HCT116 (cell line): ENCODE data around the gene PPM1D. TPM values are rescaled to one million over a fixed set of nuclear protein-coding genes. Genes with fewer than 3 reads are reported as not detected.

Source experiments
- ATAC-seq: fragments of 200-7000 bp; cut with Tn5 transposase; 2 replicates; pipeline ENCODE4 v1.9.1; 2020; ENCODE audit warnings: mild to moderate bottlenecking, moderate library complexity
- BruUV-seq: library from RNA; stranded (reverse); fragments of 400-500 nt; replicated peaks from 2 replicates; lab custom pipeline; 2021; lab: Mats Ljungman, UMichigan
- CTCF ChIA-PET: fragments of 300-600 bp; sonication (Branson Sonifier 250); formaldehyde crosslinking; loops from one replicate; lab custom pipeline; 2021; ENCODE audit warnings: antibody characterized with exemption; lab: Charles Lee
- POLR2A ChIA-PET: fragments of 300-600, 350-600 bp; sonication (Branson Sonifier 250); formaldehyde crosslinking; loops from one replicate; lab custom pipeline; 2021; ENCODE audit warnings: antibody characterized with exemption; lab: Charles Lee
- RAD21 ChIA-PET, 2 experiments: fragments of 300-600 bp; sonication (Branson Sonifier 250); formaldehyde crosslinking; loops; one replicate each; lab custom pipeline; 2023; ENCODE audit warnings: low total read pairs in 2 of 2; ENCODE audit not compliant: uncharacterized antibody in 2 of 2, unreplicated experiment in 2 of 2, low non-redundant PET in 1 of 2; lab: Charles Lee
- DNase-seq: peaks from one replicate; pipeline ENCODE4 v3.0.0-alpha.2; 2010; ENCODE audit warnings: low read depth, low spot score
- H2AFZ ChIP-seq: fragments of 200-600 bp; shearing (Covaris generic), sonication (generic); 2 replicates; pipeline ENCODE4 v1.6.1; 2017; ENCODE audit warnings: low read depth, mixed run types, mixed read lengths, antibody characterized with exemption, low read length; ENCODE audit not compliant: poor library complexity, severe bottlenecking
- H3K27ac ChIP-seq: 2 replicates; pipeline ENCODE4 v1.5.1; 2012; ENCODE audit warnings: low read depth, low read length
- H3K27me3 ChIP-seq: fragments of 200-600 bp; sonication (generic); 2 replicates; pipeline ENCODE4 v1.6.1; 2016; ENCODE audit warnings: mixed run types, low read length, mixed read lengths; ENCODE audit not compliant: insufficient read depth
- H3K36me3 ChIP-seq, 2 experiments: fragments of 200-500 bp in 1 of 2; fragments of 200-600 bp in 1 of 2; sonication (Bioruptor generic) in 1 of 2; sonication (generic) in 1 of 2; 2 replicates each; pipeline versions ENCODE4 v1.5.1 to v1.6.1; 2014 to 2016; ENCODE audit warnings: low read length in 2 of 2, inconsistent platforms in 1 of 2, mixed read lengths in 1 of 2, mixed run types in 1 of 2; ENCODE audit not compliant: insufficient read depth in 2 of 2, control insufficient read depth in 1 of 2
- H3K4me1 ChIP-seq, 2 experiments: fragments of 200-600 bp in 1 of 2; sonication (generic) in 1 of 2; 2 replicates each; pipeline versions ENCODE4 v1.5.1 to v1.6.1; 2012 to 2017; ENCODE audit warnings: low read length in 2 of 2, inconsistent platforms in 1 of 2, mild to moderate bottlenecking in 1 of 2, mixed read lengths in 1 of 2, mixed run types in 1 of 2, moderate library complexity in 1 of 2; ENCODE audit not compliant: insufficient read depth in 2 of 2, control insufficient read depth in 1 of 2
- H3K4me2 ChIP-seq: fragments of 200-600 bp; sonication (generic); 2 replicates; pipeline ENCODE4 v1.6.1; 2017; ENCODE audit warnings: mixed run types, low read length, mixed read lengths
- H3K4me3 ChIP-seq, 2 experiments: fragments of 200-600 bp in 1 of 2; sonication (generic) in 1 of 2; replicated peaks in 1 of 2; 2 replicates each; pipeline ENCODE4 v1.5.1; 2011 to 2016; ENCODE audit warnings: low read length in 2 of 2, control low read depth in 1 of 2, low read depth in 1 of 2, mild to moderate bottlenecking in 1 of 2, mixed read lengths in 1 of 2, mixed run types in 1 of 2
- H3K79me2 ChIP-seq: fragments of 200-600 bp; sonication (generic); 2 replicates; pipeline ENCODE4 v1.6.1; 2017; ENCODE audit warnings: mild to moderate bottlenecking, mixed run types, low read length, moderate library complexity, mixed read lengths; ENCODE audit not compliant: insufficient read depth
- H3K9ac ChIP-seq: fragments of 200-600 bp; sonication (generic); 2 replicates; pipeline ENCODE4 v1.6.1; 2016; ENCODE audit warnings: low read length, mixed read lengths
- H3K9me2 ChIP-seq: fragments of 200-600 bp; sonication (generic), shearing (Covaris generic); 2 replicates; pipeline ENCODE4 v1.6.1; 2017; ENCODE audit warnings: mixed run types, mild to moderate bottlenecking, moderate library complexity; ENCODE audit not compliant: insufficient read depth
- H3K9me3 ChIP-seq, 2 experiments: fragments of 200-500 bp in 1 of 2; fragments of 200-600 bp in 1 of 2; sonication (Bioruptor generic) in 1 of 2; sonication (generic) in 1 of 2; 2 replicates each; pipeline ENCODE4 v1.6.1; 2014 to 2017; ENCODE audit warnings: low read length in 2 of 2, mixed read lengths in 2 of 2, inconsistent platforms in 1 of 2, low read depth in 1 of 2, mild to moderate bottlenecking in 1 of 2, mixed run types in 1 of 2, moderate library complexity in 1 of 2; ENCODE audit not compliant: control insufficient read depth in 1 of 2, insufficient read depth in 1 of 2
- H4K20me1 ChIP-seq: fragments of 200-600 bp; sonication (generic), shearing (Covaris generic); 2 replicates; pipeline ENCODE4 v1.6.1; 2017; ENCODE audit warnings: mixed run types, mild to moderate bottlenecking, moderate library complexity; ENCODE audit not compliant: insufficient read depth
- CBX3 ChIP-seq: IDR thresholded peaks from 2 replicates; pipeline ENCODE4 v1.6.1; 2012; ENCODE audit warnings: low read depth
- CEBPB ChIP-seq: IDR thresholded peaks from 2 replicates; pipeline ENCODE4 v1.6.1; 2012; ENCODE audit warnings: low read depth
- CTCF ChIP-seq, 3 experiments: fragments of 200-600 bp in 1 of 3; sonication (generic) in 1 of 3; IDR thresholded peaks in 2 of 3; conservative IDR thresholded peaks in 1 of 3; 2 replicates each; pipeline ENCODE4 v1.5.1; 2012 to 2017; ENCODE audit warnings: low read depth in 2 of 3, low read length in 2 of 3, antibody characterized with exemption in 1 of 3, borderline replicate concordance in 1 of 3, control low read depth in 1 of 3, mild to moderate bottlenecking in 1 of 3, mixed read lengths in 1 of 3, mixed run types in 1 of 3, moderate library complexity in 1 of 3; ENCODE audit not compliant: insufficient read depth in 1 of 3
- EGR1 ChIP-seq: IDR thresholded peaks from 2 replicates; pipeline ENCODE4 v1.6.1; 2012; ENCODE audit warnings: low read depth
- EZH2phosphoT487 ChIP-seq: fragments of 200-600 bp; IDR thresholded peaks from 2 replicates; pipeline ENCODE4 v1.6.1; 2018; ENCODE audit warnings: antibody characterized with exemption, borderline replicate concordance
- FOSL1 ChIP-seq: IDR thresholded peaks from 2 replicates; pipeline ENCODE4 v1.6.1; 2012; ENCODE audit warnings: low read depth
- MAX ChIP-seq: IDR thresholded peaks from 2 replicates; pipeline ENCODE4 v1.6.1; 2012
- POLR2AphosphoS5 ChIP-seq: IDR thresholded peaks from 2 replicates; pipeline ENCODE4 v1.6.1; 2011; ENCODE audit warnings: mild to moderate bottlenecking, low read depth, low read length, moderate library complexity
- SP1 ChIP-seq: IDR thresholded peaks from 2 replicates; pipeline ENCODE4 v1.6.1; 2012; ENCODE audit warnings: low read depth
- SRF ChIP-seq: IDR thresholded peaks from 2 replicates; pipeline ENCODE4 v1.6.1; 2012; ENCODE audit warnings: low read depth
- TCF7L2 ChIP-seq: IDR thresholded peaks from 2 replicates; pipeline ENCODE4 v1.7.0; 2011; ENCODE audit warnings: borderline replicate concordance, inconsistent platforms; ENCODE audit not compliant: insufficient read depth, insufficient read length; ENCODE audit errors: extremely low read depth
- intact Hi-C: fragments of 100-400 bp; cut with micrococcal nuclease; formaldehyde crosslinking; loops from 2 replicates; pipeline ENCODE4 v1.10.0; 2022
- total RNA-seq: library from RNA; stranded (reverse); gene quantifications from one replicate; pipeline ENCODE4 v1.2.1, GENCODE V29; 2021; ENCODE audit not compliant: unreplicated experiment
- TF ChIP-seq, protein P1 (sequence below): IDR thresholded peaks from 2 replicates; pipeline ENCODE4 v1.6.1; 2012; ENCODE audit warnings: low read depth
- TF ChIP-seq, protein P2 (sequence below): IDR thresholded peaks from 2 replicates; pipeline ENCODE4 v1.6.1; 2011; ENCODE audit warnings: mild to moderate bottlenecking, low read length, moderate library complexity; ENCODE audit not compliant: insufficient replicate concordance; ENCODE audit errors: extremely low read depth

Gene PPM1D
- total RNA-seq, 1 experiment from 2014 or later, result 29.1 TPM

- TF ChIP-seq, protein P1, sequence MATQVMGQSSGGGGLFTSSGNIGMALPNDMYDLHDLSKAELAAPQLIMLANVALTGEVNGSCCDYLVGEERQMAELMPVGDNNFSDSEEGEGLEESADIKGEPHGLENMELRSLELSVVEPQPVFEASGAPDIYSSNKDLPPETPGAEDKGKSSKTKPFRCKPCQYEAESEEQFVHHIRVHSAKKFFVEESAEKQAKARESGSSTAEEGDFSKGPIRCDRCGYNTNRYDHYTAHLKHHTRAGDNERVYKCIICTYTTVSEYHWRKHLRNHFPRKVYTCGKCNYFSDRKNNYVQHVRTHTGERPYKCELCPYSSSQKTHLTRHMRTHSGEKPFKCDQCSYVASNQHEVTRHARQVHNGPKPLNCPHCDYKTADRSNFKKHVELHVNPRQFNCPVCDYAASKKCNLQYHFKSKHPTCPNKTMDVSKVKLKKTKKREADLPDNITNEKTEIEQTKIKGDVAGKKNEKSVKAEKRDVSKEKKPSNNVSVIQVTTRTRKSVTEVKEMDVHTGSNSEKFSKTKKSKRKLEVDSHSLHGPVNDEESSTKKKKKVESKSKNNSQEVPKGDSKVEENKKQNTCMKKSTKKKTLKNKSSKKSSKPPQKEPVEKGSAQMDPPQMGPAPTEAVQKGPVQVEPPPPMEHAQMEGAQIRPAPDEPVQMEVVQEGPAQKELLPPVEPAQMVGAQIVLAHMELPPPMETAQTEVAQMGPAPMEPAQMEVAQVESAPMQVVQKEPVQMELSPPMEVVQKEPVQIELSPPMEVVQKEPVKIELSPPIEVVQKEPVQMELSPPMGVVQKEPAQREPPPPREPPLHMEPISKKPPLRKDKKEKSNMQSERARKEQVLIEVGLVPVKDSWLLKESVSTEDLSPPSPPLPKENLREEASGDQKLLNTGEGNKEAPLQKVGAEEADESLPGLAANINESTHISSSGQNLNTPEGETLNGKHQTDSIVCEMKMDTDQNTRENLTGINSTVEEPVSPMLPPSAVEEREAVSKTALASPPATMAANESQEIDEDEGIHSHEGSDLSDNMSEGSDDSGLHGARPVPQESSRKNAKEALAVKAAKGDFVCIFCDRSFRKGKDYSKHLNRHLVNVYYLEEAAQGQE, result no peak
- TF ChIP-seq EGR1 (no peak), TCF7L2 (no peak), FOSL1 (no peak)
- TF ChIP-seq, all 23 proteins: peak for 0
These were observed 19.0 kb downstream of the PPM1D start (continued) for GRCh38 chr17:60618854-60619526.

DNA sequence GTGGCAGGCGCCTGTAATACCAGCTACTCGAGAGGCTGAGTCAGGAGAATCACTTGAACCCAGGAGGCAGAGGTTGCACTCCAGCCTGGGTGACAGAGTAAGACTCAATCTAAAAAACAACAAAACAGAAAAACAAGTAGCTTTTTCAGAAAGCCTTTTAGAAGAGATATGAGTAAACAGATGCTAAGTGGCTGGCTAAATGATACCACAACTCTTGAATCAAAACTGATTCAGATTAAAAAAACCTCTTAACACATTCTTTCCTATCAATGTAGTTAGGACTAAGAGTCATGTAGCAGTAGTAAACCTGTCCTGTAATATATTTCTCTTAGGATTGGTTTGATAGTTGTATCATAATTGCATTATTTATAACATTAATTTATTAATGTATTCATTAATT is 23.0 kb downstream of the PPM1D start:
- POLR2A ChIA-PET, result no interaction called here
- CTCF ChIA-PET, result no interaction called here
- TF ChIP-seq MAX (no peak), SP1 (no peak), CBX3 (no peak), POLR2AphosphoS5 (no peak), EGR1 (no peak), CTCF (IDR thresholded peaks at IDR 0.05 in 2 of 3, conservative IDR thresholded peaks at IDR 0.05 in 1 of 3; ENCODE audit: borderline replicate concordance in 1 of 3, insufficient read depth in 1 of 3, low read depth in 2 of 3, low read length in 2 of 3) (no peak), FOSL1 (no peak), TCF7L2 (no peak), EZH2phosphoT487 (no peak), SRF (no peak), CEBPB (no peak)
- TF ChIP-seq, protein P2, sequence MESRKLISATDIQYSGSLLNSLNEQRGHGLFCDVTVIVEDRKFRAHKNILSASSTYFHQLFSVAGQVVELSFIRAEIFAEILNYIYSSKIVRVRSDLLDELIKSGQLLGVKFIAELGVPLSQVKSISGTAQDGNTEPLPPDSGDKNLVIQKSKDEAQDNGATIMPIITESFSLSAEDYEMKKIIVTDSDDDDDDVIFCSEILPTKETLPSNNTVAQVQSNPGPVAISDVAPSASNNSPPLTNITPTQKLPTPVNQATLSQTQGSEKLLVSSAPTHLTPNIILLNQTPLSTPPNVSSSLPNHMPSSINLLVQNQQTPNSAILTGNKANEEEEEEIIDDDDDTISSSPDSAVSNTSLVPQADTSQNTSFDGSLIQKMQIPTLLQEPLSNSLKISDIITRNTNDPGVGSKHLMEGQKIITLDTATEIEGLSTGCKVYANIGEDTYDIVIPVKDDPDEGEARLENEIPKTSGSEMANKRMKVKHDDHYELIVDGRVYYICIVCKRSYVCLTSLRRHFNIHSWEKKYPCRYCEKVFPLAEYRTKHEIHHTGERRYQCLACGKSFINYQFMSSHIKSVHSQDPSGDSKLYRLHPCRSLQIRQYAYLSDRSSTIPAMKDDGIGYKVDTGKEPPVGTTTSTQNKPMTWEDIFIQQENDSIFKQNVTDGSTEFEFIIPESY, result no peak

More for the DNA sequence above, 23.0 kb downstream of the PPM1D start:
- peaks cover 55% of the 10 kb centered on the region for H3K79me2 ChIP-seq
- H3K36me3 ChIP-seq, result peaks cover 0 to 3% of the 10 kb centered on the region in 2 experiments; a peak in 1 of 4 replicates
- intact Hi-C loops, result no loop called here
- 0 out of 4 replicates have a peak, but pooled peaks cover 0 to 2% of the 10 kb centered on the region in 2 experiments for H3K4me1 ChIP-seq
- H4K20me1 ChIP-seq, result no peaks in the 10 kb centered on the region
- no peak for DNase-seq
- RAD21 ChIA-PET, result no interaction called here
- H3K4me3 ChIP-seq, result no peak overlapping the region
- BruUV-seq, result no TSS peak
- no peak overlapping the region for H3K27ac ChIP-seq
- H3K27me3 ChIP-seq, result no peaks in the 10 kb centered on the region
- H3K4me2 ChIP-seq, result no peak overlapping the region
- H2AFZ ChIP-seq, result no peak overlapping the region
- no peak overlapping the region for H3K9ac ChIP-seq
- H3K9me2 ChIP-seq, result no peaks in the 10 kb centered on the region
- no peak for ATAC-seq
- H3K9me3 ChIP-seq, result no peaks in the 10 kb centered on the region
